ENCODE results near the gene BDH2. TPM values are rescaled to one million over a fixed set of nuclear protein-coding genes. Genes with fewer than 3 reads are reported as not detected.

The BDH2 gene
- total RNA-seq, 1 donor from 2014 or later: 13.9 TPM

DNA sequence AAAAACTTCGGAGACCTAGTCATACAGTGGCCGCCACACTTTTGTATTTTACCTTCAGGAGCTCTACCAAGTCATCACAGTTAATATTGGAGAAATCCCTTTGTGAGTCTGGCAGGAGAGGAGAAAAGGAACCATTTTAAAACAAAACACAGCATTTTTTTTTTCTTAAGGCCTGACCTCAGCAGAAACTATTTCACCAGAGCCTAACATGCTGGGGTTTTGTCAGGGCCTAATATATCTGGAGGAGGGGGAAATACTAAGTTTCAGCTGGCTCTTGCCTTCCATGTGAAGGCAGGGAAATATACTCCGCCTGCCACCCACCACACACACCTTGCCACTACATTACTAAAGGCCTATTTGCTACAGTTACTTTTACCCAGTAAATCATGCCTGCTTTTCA lies 26.5 kb upstream of the BDH2 start:
- H3K4me1 ChIP-seq: no peaks in the 10 kb centered on the region
- no peaks in the 10 kb centered on the region for H3K9me3 ChIP-seq
- TF ChIP-seq, protein P1, sequence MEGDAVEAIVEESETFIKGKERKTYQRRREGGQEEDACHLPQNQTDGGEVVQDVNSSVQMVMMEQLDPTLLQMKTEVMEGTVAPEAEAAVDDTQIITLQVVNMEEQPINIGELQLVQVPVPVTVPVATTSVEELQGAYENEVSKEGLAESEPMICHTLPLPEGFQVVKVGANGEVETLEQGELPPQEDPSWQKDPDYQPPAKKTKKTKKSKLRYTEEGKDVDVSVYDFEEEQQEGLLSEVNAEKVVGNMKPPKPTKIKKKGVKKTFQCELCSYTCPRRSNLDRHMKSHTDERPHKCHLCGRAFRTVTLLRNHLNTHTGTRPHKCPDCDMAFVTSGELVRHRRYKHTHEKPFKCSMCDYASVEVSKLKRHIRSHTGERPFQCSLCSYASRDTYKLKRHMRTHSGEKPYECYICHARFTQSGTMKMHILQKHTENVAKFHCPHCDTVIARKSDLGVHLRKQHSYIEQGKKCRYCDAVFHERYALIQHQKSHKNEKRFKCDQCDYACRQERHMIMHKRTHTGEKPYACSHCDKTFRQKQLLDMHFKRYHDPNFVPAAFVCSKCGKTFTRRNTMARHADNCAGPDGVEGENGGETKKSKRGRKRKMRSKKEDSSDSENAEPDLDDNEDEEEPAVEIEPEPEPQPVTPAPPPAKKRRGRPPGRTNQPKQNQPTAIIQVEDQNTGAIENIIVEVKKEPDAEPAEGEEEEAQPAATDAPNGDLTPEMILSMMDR (IDR thresholded peaks at IDR 0.05): no peak
- no peaks in the 10 kb centered on the region for H3K36me3 ChIP-seq
- no peak for DNase-seq (ENCODE audit: low spot score in 2 of 2)
- no peak overlapping the region for H3K27ac ChIP-seq
- no peaks in the 10 kb centered on the region for H3K27me3 ChIP-seq
- H3K4me3 ChIP-seq: no peak overlapping the region
- intact Hi-C loops (cut with DNase I): no loop called here

DNA sequence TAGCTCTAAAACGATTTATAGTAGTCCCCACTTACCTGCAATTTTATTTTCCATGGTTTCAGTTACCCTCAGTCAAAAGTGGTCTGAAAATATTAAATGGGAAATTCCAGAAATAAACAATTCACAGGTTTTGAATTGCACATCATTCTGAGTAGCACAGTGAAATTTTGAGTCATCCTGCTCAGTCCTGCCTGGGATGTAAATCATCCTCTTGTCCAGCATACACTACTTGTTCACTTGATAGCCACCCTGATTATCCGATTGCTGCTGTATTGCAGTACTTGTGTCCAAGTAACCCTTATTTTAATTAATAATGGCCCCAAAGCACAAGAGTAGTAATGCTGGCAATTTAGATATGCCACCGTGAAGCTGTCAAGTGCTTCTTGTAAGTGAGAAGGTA lies 23.5 kb upstream of the BDH2 start:
- no peaks in the 10 kb centered on the region for H3K4me1 ChIP-seq
- intact Hi-C loops (cut with DNase I): no loop called here
- DNase-seq (ENCODE audit: low spot score in 2 of 2): no peak

DNA sequence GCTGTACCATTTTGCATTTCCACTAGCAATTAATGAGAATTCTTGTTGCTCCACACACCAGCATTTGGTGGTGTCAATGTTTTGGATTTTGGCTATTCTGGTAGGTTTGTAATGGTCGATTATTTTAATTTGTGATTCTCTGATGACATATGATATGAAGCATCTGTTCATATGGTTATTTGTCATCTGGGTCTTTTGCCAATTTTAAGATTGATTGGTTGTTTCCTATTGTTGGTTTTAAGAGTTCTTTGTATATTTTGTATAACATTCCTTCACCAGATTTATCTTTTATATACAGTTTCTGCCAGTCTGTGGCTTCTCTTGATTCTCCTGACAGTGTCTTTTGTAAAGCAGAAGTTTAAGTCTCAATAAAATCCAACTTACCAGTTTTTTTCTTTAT lies 18.5 kb upstream of the BDH2 start:
- no peak for DNase-seq (ENCODE audit: low spot score in 2 of 2)
- Histone ChIP-seq H3K4me1 (no peaks in the 10 kb centered on the region), H3K9me3 (no peaks in the 10 kb centered on the region), H3K27ac (no peak overlapping the region), H3K4me3 (no peak overlapping the region), H3K27me3 (no peaks in the 10 kb centered on the region), H3K36me3 (no peaks in the 10 kb centered on the region)
- intact Hi-C loops (cut with DNase I): no loop called here
- TF ChIP-seq, protein P1 (IDR thresholded peaks at IDR 0.05): no peak

More for the DNA sequence above, 23.5 kb upstream of the BDH2 start:
- H3K9me3 ChIP-seq: no peaks in the 10 kb centered on the region
- H3K4me3 ChIP-seq: no peak overlapping the region
- TF ChIP-seq, protein P1 (IDR thresholded peaks at IDR 0.05): no peak
- H3K27ac ChIP-seq: no peak overlapping the region
- no peaks in the 10 kb centered on the region for H3K36me3 ChIP-seq
- no peaks in the 10 kb centered on the region for H3K27me3 ChIP-seq

DNA sequence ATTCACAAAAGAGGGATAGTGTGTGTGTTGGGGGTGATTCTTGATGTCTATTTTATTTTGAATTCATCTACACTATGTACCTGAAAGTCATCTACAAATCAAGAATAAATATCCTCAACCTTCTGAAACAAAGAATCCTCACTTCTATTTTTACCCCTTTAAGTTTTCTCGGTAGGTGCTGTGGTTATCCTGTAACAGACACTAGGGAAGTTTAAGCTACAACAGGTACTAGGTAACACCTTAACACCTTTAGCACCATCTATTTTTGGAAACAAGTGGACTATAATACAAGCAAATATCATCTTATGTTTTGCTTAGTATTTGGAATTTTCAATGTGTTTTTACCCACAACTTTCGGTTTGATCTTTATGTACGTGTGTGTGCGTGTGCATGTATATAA lies 12.0 kb upstream of the BDH2 start:
- no peaks in the 10 kb centered on the region for H3K27me3 ChIP-seq
- H3K4me1 ChIP-seq: no peaks in the 10 kb centered on the region
- intact Hi-C loops (cut with DNase I): no loop called here
- no peaks in the 10 kb centered on the region for H3K36me3 ChIP-seq
- no peak overlapping the region for H3K4me3 ChIP-seq
- H3K9me3 ChIP-seq: no peaks in the 10 kb centered on the region
- TF ChIP-seq, protein P1 (IDR thresholded peaks at IDR 0.05): no peak
- no peak for DNase-seq (ENCODE audit: low spot score in 2 of 2)
- no peak overlapping the region for H3K27ac ChIP-seq

DNA sequence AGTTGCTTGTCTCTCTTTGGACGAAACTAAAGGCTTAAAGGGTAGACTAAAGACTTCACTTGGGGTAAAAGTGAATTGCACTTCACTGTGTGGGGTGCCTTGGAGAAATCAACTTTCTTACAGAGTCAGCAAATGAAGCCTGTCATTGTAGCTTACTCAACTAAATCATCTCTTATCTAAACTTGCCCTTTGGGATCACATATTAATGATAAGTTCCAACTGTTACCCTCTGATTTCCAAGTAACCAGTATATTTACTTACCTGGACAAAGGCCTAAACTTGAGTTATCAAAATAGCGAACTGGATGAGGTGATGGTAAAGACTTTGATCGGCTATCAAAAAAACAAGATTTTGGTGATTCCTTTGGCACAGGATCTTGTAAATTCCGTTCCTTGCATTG lies 8.9 kb upstream of the BDH2 start:
- Histone ChIP-seq H3K4me3 (no peak overlapping the region), H3K36me3 (no peaks in the 10 kb centered on the region), H3K9me3 (no peaks in the 10 kb centered on the region), H3K27ac (no peak overlapping the region), H3K27me3 (no peaks in the 10 kb centered on the region), H3K4me1 (no peaks in the 10 kb centered on the region)
- TF ChIP-seq, protein P1 (IDR thresholded peaks at IDR 0.05): no peak
- intact Hi-C loops (cut with DNase I): no loop called here
- no peak for DNase-seq (ENCODE audit: low spot score in 2 of 2)
